Fibroblast of lung (primary cell): ENCODE data around the gene KCTD15. TPM values are rescaled to one million over a fixed set of nuclear protein-coding genes. Genes with fewer than 3 reads are reported as not detected.

ENCODE experiments used
- DNase-seq, 2 donors: peaks; one replicate each; pipeline versions ENCODE4 v3.0.0 to v3.0.0-alpha.2; 2010; ENCODE audit warnings: low read depth in 2 of 2
- H2AFZ ChIP-seq: 2 replicates; pipeline ENCODE4 v1.5.1; 2012; ENCODE audit warnings: low read length, control low read depth, inconsistent platforms
- H3K27ac ChIP-seq: 2 replicates; pipeline ENCODE4 v1.5.1; 2011; ENCODE audit warnings: low read length, control low read depth; ENCODE audit not compliant: insufficient read depth
- H3K27me3 ChIP-seq: 2 replicates; pipeline ENCODE4 v1.5.1; 2011; ENCODE audit warnings: mild to moderate bottlenecking, low read length; ENCODE audit not compliant: control insufficient read depth, insufficient read depth
- H3K36me3 ChIP-seq: 2 replicates; pipeline ENCODE4 v1.5.1; 2011; ENCODE audit warnings: low read length; ENCODE audit not compliant: control insufficient read depth, insufficient read depth
- H3K4me1 ChIP-seq: 2 replicates; pipeline ENCODE4 v1.5.1; 2011; ENCODE audit warnings: low read length; ENCODE audit not compliant: control insufficient read depth, insufficient read depth; ENCODE audit errors: extremely low read depth
- H3K4me2 ChIP-seq: 2 replicates; pipeline ENCODE4 v1.5.1; 2011; ENCODE audit warnings: low read length, control low read depth; ENCODE audit not compliant: insufficient read depth; ENCODE audit errors: extremely low read depth
- H3K4me3 ChIP-seq, 4 experiments: fragments of 200-600 bp in 1 of 4; sonication (generic) in 1 of 4; replicated peaks in 1 of 4; 2 replicates each; pipeline ENCODE4 v1.5.1; 2011 to 2016; ENCODE audit warnings: low read length in 4 of 4, low read depth in 3 of 4, mild to moderate bottlenecking in 3 of 4, control low read depth in 2 of 4, inconsistent platforms in 1 of 4, mixed read lengths in 1 of 4; ENCODE audit not compliant: insufficient read depth in 1 of 4; ENCODE audit errors: control extremely low read depth in 1 of 4
- H3K79me2 ChIP-seq: 2 replicates; pipeline ENCODE4 v1.5.1; 2012; ENCODE audit warnings: mild to moderate bottlenecking, low read length, inconsistent platforms; ENCODE audit not compliant: control insufficient read depth, insufficient read depth
- H3K9ac ChIP-seq: 2 replicates; pipeline ENCODE4 v1.5.1; 2011; ENCODE audit warnings: mild to moderate bottlenecking, low read length, control low read depth; ENCODE audit not compliant: insufficient read depth
- H3K9me3 ChIP-seq: 2 replicates; pipeline ENCODE4 v1.5.1; 2012; ENCODE audit warnings: low read depth, low read length; ENCODE audit not compliant: control insufficient read depth, insufficient read depth
- H4K20me1 ChIP-seq: 2 replicates; pipeline ENCODE4 v1.5.1; 2011; ENCODE audit warnings: low read length; ENCODE audit not compliant: control insufficient read depth, insufficient read depth; ENCODE audit errors: extremely low read depth
- EZH2 ChIP-seq: IDR thresholded peaks from 2 replicates; pipeline ENCODE4 v1.5.1; 2012; ENCODE audit warnings: low read length, control low read depth, mild to moderate bottlenecking; ENCODE audit errors: missing control alignments
- polyA plus RNA-seq, 2 donors: library from polyadenylated mRNA; depleted of rRNA in 1 of 2; stranded (reverse) in 1 of 2; unstranded in 1 of 2; fragments of >200 nt; gene quantifications; 2 replicates each; pipeline ENCODE4 v1.2.1, GENCODE V29; 2011 to 2012; ENCODE audit warnings: missing spikeins in 1 of 2
- total RNA-seq: library from RNA; depleted of rRNA; stranded (reverse); fragments of >200 nt; gene quantifications from 2 replicates; pipeline ENCODE4 v1.2.1, GENCODE V29; 2014
- TF ChIP-seq, protein P1 (sequence below), 2 donors: IDR thresholded peaks in 1 of 2; conservative IDR thresholded peaks in 1 of 2; 1 replicate in 1 of 2; 2 replicates in 1 of 2; pipeline ENCODE4 v1.5.1; 2011 to 2012; ENCODE audit warnings: low read length in 2 of 2, control low read depth in 1 of 2, inconsistent platforms in 1 of 2, low read depth in 1 of 2, mild to moderate bottlenecking in 1 of 2

The KCTD15 gene
- total and polyA plus RNA-seq, 2 donors (not counting 1 experiment from before 2014, with no cell fraction given), result 3.3 to 9.7 TPM

DNA sequence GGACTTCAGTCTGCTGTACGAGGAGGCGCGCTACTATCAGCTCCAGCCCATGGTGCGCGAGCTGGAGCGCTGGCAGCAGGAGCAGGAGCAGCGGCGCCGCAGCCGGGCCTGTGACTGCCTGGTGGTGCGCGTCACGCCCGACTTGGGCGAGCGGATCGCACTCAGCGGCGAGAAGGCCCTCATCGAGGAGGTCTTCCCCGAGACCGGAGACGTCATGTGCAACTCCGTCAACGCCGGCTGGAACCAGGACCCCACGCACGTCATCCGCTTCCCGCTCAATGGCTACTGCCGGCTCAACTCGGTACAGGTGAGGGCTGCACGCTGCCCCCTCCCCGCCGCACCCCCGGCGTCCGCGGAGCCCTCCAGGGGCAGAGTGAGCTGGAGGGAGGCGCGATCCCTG is 14.6 kb downstream of the KCTD15 start:
- no peaks in the 10 kb centered on the region for H3K4me1 ChIP-seq
- no peaks in the 10 kb centered on the region for H4K20me1 ChIP-seq
- H3K79me2 ChIP-seq, result no peaks in the 10 kb centered on the region
- H3K4me3 ChIP-seq, result no peak overlapping the region
- H3K27me3 ChIP-seq, result no peaks in the 10 kb centered on the region
- H3K9ac ChIP-seq, result no peak overlapping the region
- no peaks in the 10 kb centered on the region for H3K9me3 ChIP-seq
- no peak overlapping the region for H3K27ac ChIP-seq
- TF ChIP-seq, protein P1, sequence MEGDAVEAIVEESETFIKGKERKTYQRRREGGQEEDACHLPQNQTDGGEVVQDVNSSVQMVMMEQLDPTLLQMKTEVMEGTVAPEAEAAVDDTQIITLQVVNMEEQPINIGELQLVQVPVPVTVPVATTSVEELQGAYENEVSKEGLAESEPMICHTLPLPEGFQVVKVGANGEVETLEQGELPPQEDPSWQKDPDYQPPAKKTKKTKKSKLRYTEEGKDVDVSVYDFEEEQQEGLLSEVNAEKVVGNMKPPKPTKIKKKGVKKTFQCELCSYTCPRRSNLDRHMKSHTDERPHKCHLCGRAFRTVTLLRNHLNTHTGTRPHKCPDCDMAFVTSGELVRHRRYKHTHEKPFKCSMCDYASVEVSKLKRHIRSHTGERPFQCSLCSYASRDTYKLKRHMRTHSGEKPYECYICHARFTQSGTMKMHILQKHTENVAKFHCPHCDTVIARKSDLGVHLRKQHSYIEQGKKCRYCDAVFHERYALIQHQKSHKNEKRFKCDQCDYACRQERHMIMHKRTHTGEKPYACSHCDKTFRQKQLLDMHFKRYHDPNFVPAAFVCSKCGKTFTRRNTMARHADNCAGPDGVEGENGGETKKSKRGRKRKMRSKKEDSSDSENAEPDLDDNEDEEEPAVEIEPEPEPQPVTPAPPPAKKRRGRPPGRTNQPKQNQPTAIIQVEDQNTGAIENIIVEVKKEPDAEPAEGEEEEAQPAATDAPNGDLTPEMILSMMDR (conservative IDR thresholded peaks at IDR 0.05 in 1 of 2, IDR thresholded peaks at IDR 0.05 in 1 of 2; ENCODE audit: low read depth in 1 of 2, low read length in 2 of 2), result no peak
- TF ChIP-seq EZH2, result no peak
- no peak for DNase-seq
- H3K36me3 ChIP-seq, result no peaks in the 10 kb centered on the region
- H2AFZ ChIP-seq, result no peak overlapping the region
- no peak overlapping the region for H3K4me2 ChIP-seq

DNA sequence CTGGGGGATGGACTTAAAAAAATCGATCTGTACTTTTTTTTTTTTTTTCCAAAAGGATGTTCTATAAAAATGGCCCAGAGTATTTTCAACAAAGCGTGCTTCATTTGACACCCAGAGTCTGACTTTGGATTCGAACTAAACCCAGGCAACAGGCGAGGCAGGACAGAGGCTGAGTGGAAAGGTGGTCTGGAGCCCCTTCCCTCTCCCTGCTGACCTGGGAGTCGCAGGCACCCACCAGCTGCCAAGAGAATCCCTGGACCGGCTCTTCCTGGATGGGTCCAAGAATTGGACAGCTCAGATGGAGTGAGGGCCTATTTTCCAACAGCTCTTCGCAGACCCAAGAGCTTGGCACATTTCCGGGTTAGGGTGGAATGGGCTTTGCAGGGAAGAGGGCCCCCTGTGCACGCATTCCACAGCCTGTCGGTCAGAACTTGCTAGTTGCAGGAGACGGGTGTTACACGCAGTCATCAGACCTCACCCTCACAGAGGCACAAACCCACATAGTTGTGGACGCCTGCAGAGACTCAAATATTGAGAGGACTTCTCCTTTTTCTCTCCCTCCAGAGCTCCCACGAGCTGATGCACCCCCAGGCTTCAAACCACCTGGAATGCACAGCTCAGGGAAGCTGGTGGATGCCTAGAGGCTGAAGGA is 15.2 kb downstream of the KCTD15 start:
- Histone ChIP-seq H2AFZ (no peak overlapping the region), H3K27ac (no peak overlapping the region), H4K20me1 (no peaks in the 10 kb centered on the region), H3K4me3 (no peak overlapping the region), H3K9ac (no peak overlapping the region), H3K79me2 (no peaks in the 10 kb centered on the region), H3K36me3 (no peaks in the 10 kb centered on the region), H3K27me3 (no peaks in the 10 kb centered on the region), H3K4me1 (no peaks in the 10 kb centered on the region), H3K4me2 (no peak overlapping the region), H3K9me3 (no peaks in the 10 kb centered on the region)
- TF ChIP-seq, protein P1 (conservative IDR thresholded peaks at IDR 0.05 in 1 of 2, IDR thresholded peaks at IDR 0.05 in 1 of 2; ENCODE audit: low read depth in 1 of 2, low read length in 2 of 2), result no peak
- TF ChIP-seq EZH2, result no peak
- DNase-seq, result no peak

DNA sequence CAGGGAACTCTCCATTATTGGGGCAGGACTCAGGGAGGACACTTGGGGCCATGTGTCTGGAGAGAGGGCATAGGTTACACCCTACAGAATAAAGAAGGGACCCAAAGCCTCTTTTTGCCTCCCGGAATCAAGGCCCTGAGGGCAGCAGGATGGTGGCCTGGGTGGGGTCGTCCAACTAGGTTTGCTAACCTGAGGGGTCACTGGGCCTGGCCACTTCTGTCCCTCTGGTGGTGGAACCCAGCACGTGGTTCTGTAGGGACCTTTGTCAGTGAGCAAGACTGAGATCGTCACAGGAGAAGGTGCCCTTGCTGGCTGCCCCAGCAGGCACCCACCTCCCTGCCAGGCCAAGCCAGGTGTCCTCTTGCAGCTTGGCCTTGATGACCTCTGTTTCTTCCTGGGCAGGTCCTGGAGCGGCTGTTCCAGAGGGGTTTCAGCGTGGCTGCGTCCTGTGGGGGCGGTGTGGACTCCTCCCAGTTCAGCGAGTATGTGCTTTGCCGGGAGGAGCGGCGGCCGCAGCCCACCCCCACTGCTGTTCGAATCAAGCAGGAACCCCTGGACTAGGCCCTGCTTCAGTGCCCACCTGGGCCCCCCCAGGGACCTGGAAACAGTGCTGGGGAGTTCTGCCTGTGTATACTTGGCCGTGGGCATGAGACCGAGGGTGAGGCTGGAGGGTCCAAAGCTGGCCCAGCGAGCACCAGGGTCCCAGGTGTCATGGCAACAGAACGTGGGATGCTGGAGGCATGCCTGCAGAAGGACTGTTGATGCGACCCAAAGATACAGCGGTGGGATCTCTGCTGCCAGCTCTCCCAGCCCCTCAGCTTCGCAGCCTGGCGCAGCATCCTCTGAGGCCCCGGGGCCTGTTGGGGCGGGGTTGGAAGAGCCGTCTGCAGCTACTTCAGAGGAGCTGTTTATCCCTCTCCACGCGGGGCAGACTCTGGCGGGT is 16.0 kb downstream of the KCTD15 start:
- no peaks in the 10 kb centered on the region for H3K36me3 ChIP-seq
- H4K20me1 ChIP-seq, result no peaks in the 10 kb centered on the region
- no peaks in the 10 kb centered on the region for H3K79me2 ChIP-seq
- no peak overlapping the region for H3K27ac ChIP-seq
- H3K4me2 ChIP-seq, result no peak overlapping the region
- DNase-seq, result no peak
- H3K27me3 ChIP-seq, result no peaks in the 10 kb centered on the region
- H3K9ac ChIP-seq, result no peak overlapping the region
- H3K4me3 ChIP-seq, result no peak overlapping the region
- H2AFZ ChIP-seq, result no peak overlapping the region
- H3K9me3 ChIP-seq, result no peaks in the 10 kb centered on the region
- no peaks in the 10 kb centered on the region for H3K4me1 ChIP-seq
- TF ChIP-seq EZH2, result no peak
- TF ChIP-seq, protein P1 (conservative IDR thresholded peaks at IDR 0.05 in 1 of 2, IDR thresholded peaks at IDR 0.05 in 1 of 2; ENCODE audit: low read depth in 1 of 2, low read length in 2 of 2), result peak in 1 of 2 donors; percentile 2
